Hepatocyte (in vitro differentiated cells): ENCODE measurements around the gene CRLF2.

Experiments
- CTCF ChIP-seq: fragments of 200-600 bp; sonication (generic); IDR thresholded peaks from 2 replicates; pipeline ENCODE4 v1.5.1; 2016; ENCODE audit warnings: antibody characterized with exemption, mild to moderate bottlenecking; ENCODE audit not compliant: poor library complexity
- EZH2 ChIP-seq: fragments of 200-600 bp; sonication (generic); IDR thresholded peaks from 2 replicates; pipeline ENCODE4 v1.6.1; 2016; ENCODE audit warnings: antibody characterized with exemption, mild to moderate bottlenecking, borderline replicate concordance

DNA sequence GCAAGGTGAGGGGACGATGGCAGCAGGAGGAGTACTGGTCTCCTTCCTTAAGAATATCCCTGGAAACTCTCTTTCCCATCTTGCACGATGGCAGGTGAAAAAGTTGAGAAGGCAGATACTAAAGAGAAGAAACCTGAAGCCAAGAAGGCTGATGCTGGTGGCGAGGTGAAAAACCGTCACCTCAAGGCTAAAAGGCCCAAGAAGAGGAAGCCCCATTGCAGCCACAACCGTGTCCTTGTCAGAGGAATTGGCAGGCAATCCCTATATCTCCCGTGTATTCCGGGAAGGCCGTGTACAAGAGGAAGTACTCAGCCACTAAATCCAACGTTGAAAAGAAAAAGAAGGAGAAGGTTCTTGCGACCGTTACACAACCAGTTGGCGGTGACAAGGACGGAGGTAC is 40.0 kb downstream of the CRLF2 start:
- no peak for TF ChIP-seq CTCF
- no peak for TF ChIP-seq EZH2
